Keratinocyte (primary cell): ENCODE data around the gene APOD. TPM values are rescaled to one million over a fixed set of nuclear protein-coding genes. Genes with fewer than 3 reads are reported as not detected.

ENCODE experiments used
- DNase-seq: peaks from one replicate; pipeline ENCODE4 v3.0.0-alpha.2; 2011; ENCODE audit warnings: low read depth, missing footprints, low spot score
- FAIRE-seq: peaks from 2 replicates; lab custom pipeline; 2011; peaks lifted over from hg19 to GRCh38; lab: Jason Lieb, UNC
- H2AFZ ChIP-seq: 2 replicates; pipeline ENCODE4 v1.6.0; 2012; ENCODE audit warnings: low read length, control low read depth, inconsistent platforms; ENCODE audit not compliant: control insufficient read depth
- H3K27ac ChIP-seq: 2 replicates; pipeline ENCODE4 v1.5.1; 2011; ENCODE audit warnings: low read length; ENCODE audit not compliant: control insufficient read depth, insufficient read depth
- H3K27me3 ChIP-seq: 3 replicates; pipeline ENCODE4 v1.6.0; 2011; ENCODE audit warnings: low read length; ENCODE audit not compliant: control insufficient read depth, insufficient read depth; ENCODE audit errors: extremely low read depth
- H3K36me3 ChIP-seq, 2 experiments: 2 replicates in 1 of 2; 3 replicates in 1 of 2; pipeline ENCODE4 v1.5.1; 2011; ENCODE audit warnings: low read length in 2 of 2, mild to moderate bottlenecking in 1 of 2; ENCODE audit not compliant: control insufficient read depth in 2 of 2, insufficient read depth in 2 of 2; ENCODE audit errors: extremely low read depth in 1 of 2
- H3K4me1 ChIP-seq: 3 replicates; pipeline ENCODE4 v1.5.1; 2011; ENCODE audit warnings: low read length; ENCODE audit not compliant: control insufficient read depth, insufficient read depth; ENCODE audit errors: extremely low read depth
- H3K4me2 ChIP-seq: 3 replicates; pipeline ENCODE4 v1.6.0; 2011; ENCODE audit warnings: low read depth, low read length; ENCODE audit not compliant: control insufficient read depth, insufficient read depth; ENCODE audit errors: extremely low read depth
- H3K4me3 ChIP-seq, 3 experiments: fragments of 200-600 bp in 1 of 3; sonication (generic) in 1 of 3; 2 replicates in 2 of 3; 3 replicates in 1 of 3; pipeline ENCODE4 v1.5.1; 2011 to 2016; ENCODE audit warnings: low read length in 3 of 3, mild to moderate bottlenecking in 3 of 3, control low read depth in 2 of 3, inconsistent platforms in 1 of 3, low read depth in 1 of 3, mixed read lengths in 1 of 3, mixed run types in 1 of 3, moderate library complexity in 1 of 3; ENCODE audit not compliant: control insufficient read depth in 2 of 3, insufficient read depth in 2 of 3; ENCODE audit errors: extremely low read depth in 1 of 3
- H3K79me2 ChIP-seq: 2 replicates; pipeline ENCODE4 v1.6.0; 2012; ENCODE audit warnings: low read length; ENCODE audit not compliant: control insufficient read depth, insufficient read depth
- H3K9ac ChIP-seq: 3 replicates; pipeline ENCODE4 v1.6.0; 2011; ENCODE audit warnings: low read length; ENCODE audit not compliant: control insufficient read depth, insufficient read depth; ENCODE audit errors: extremely low read depth
- H3K9me1 ChIP-seq: 3 replicates; pipeline ENCODE4 v1.6.0; 2011; ENCODE audit warnings: low read length; ENCODE audit not compliant: control insufficient read depth, insufficient read depth; ENCODE audit errors: extremely low read depth
- H3K9me3 ChIP-seq: 2 replicates; pipeline ENCODE4 v1.5.1; 2012; ENCODE audit warnings: low read depth, low read length; ENCODE audit not compliant: control insufficient read depth
- H4K20me1 ChIP-seq: 3 replicates; pipeline ENCODE4 v1.6.0; 2011; ENCODE audit warnings: low read length; ENCODE audit not compliant: control insufficient read depth, insufficient read depth; ENCODE audit errors: extremely low read depth
- CTCF ChIP-seq, 3 experiments: IDR thresholded peaks in 1 of 3; conservative IDR thresholded peaks in 1 of 3; optimal IDR thresholded peaks in 1 of 3; 2 replicates in 2 of 3; 3 replicates in 1 of 3; pipeline versions ENCODE3 to v1.5.1; 2011; ENCODE audit warnings: low read length in 3 of 3, mild to moderate bottlenecking in 3 of 3, moderate library complexity in 2 of 3, control low read depth in 1 of 3, inconsistent platforms in 1 of 3; ENCODE audit not compliant: insufficient read depth in 2 of 3; ENCODE audit errors: extremely low read depth in 1 of 3
- EZH2 ChIP-seq: IDR thresholded peaks from one replicate; pipeline ENCODE4 v1.6.1; 2012; ENCODE audit warnings: inconsistent platforms, mild to moderate bottlenecking, low read length, moderate library complexity
- dilution Hi-C: fragments of 300-500 bp; cut with MboI; formaldehyde crosslinking; loops from one replicate; pipeline ENCODE4 v1.7.0; 2020; ENCODE audit warnings: low sequenced_read_pairs; ENCODE audit not compliant: extremely low pct_ligation_motif_present
- polyA plus RNA-seq, 5 experiments: library from polyadenylated mRNA; depleted of rRNA in 3 of 5; stranded (reverse) in 3 of 5; stranded (forward) in 1 of 5; unstranded in 1 of 5; fragments of >200 nt; gene quantifications; 1 replicate in 1 of 5; 2 replicates in 3 of 5; 3 replicates in 1 of 5; pipeline versions ENCODE4 v1.2.1 to v1.2.3, GENCODE V29; 2011 to 2012; ENCODE audit warnings: missing spikeins in 2 of 5, low read depth in 1 of 5, low replicate concordance in 1 of 5

Gene APOD
- polyA plus RNA-seq, 1 donor (not counting 4 experiments of a cell fraction or from before 2014, with no cell fraction given): not detected

GRCh38 chr3:195539479-195539878 lies 44.3 kb downstream of the APOD start:
- Histone ChIP-seq H3K4me1 (peaks cover 12% of the 10 kb centered on the region), H3K9me3 (no peaks in the 10 kb centered on the region), H3K27ac (no peak overlapping the region), H3K27me3 (no peaks in the 10 kb centered on the region), H4K20me1 (peaks cover 4% of the 10 kb centered on the region), H3K9ac (no peak overlapping the region), H3K36me3 (no peaks in the 10 kb centered on the region), H2AFZ (no peak overlapping the region), H3K9me1 (no peaks in the 10 kb centered on the region), H3K4me2 (no peak overlapping the region), H3K79me2 (peaks cover 63% of the 10 kb centered on the region), H3K4me3 (no peak overlapping the region)
- dilution Hi-C loops: no loop called here
- DNase-seq (no peak), FAIRE-seq (no peak)
- no peak for TF ChIP-seq CTCF (optimal IDR thresholded peaks at IDR 0.05 in 1 of 3, IDR thresholded peaks at IDR 0.05 in 1 of 3, conservative IDR thresholded peaks at IDR 0.05 in 1 of 3; ENCODE audit: extremely low read depth in 1 of 3, insufficient read depth in 2 of 3, low read length in 3 of 3)
- TF ChIP-seq EZH2: no peak

- no peak overlapping the region for H2AFZ ChIP-seq
- no peak overlapping the region for H3K4me2 ChIP-seq
- peaks cover 6% of the 10 kb centered on the region for H4K20me1 ChIP-seq
- TF ChIP-seq CTCF (optimal IDR thresholded peaks at IDR 0.05 in 1 of 3, IDR thresholded peaks at IDR 0.05 in 1 of 3, conservative IDR thresholded peaks at IDR 0.05 in 1 of 3; ENCODE audit: extremely low read depth in 1 of 3, insufficient read depth in 2 of 3, low read length in 3 of 3): no peak
- no peak for TF ChIP-seq EZH2
- peaks cover 68% of the 10 kb centered on the region for H3K79me2 ChIP-seq
- H3K4me3 ChIP-seq: no peak overlapping the region
- no peak overlapping the region for H3K9ac ChIP-seq
- H3K9me1 ChIP-seq: no peaks in the 10 kb centered on the region
- H3K36me3 ChIP-seq: no peaks in the 10 kb centered on the region
- H3K27ac ChIP-seq: no peak overlapping the region
- H3K27me3 ChIP-seq: no peaks in the 10 kb centered on the region
- FAIRE-seq: no peak
- no peaks in the 10 kb centered on the region for H3K9me3 ChIP-seq
- DNase-seq: no peak
- peaks cover 12% of the 10 kb centered on the region for H3K4me1 ChIP-seq
- dilution Hi-C loops: no loop called here
Measured at GRCh38 chr3:195537995-195538394, 45.7 kb downstream of the APOD start.
